DMS153 treated with DMSO at 0.1 percent for 48 hours (cell line): ENCODE measurements around the gene DMXL1.
"Not testable (repeated sequence)": the region's sequence is repeated elsewhere in the genome, so short reads cannot be mapped to it uniquely, and the experiment has no call there.

Source experiments
- DNase-seq: peaks from one replicate; lab custom pipeline; 2025; ENCODE audit not compliant: unreplicated experiment; lab: John Stamatoyannopoulos, UW

Gene DMXL1

GRCh38 chr5:119207105-119207504 lies 136.2 kb downstream of the DMXL1 start:
- no peak for DNase-seq

- DNase-seq: no peak
Observed at GRCh38 chr5:119212026-119212425, 141.1 kb downstream of the DMXL1 start.

- DNase-seq: no peak
Observed at GRCh38 chr5:119212676-119213075, 141.8 kb downstream of the DMXL1 start.

GRCh38 chr5:119217183-119217582 lies 146.3 kb downstream of the DMXL1 start:
- DNase-seq: no peak

- DNase-seq: no peak
Observed at GRCh38 chr5:119218830-119219782, 148.2 kb downstream of the DMXL1 start.

- no peak for DNase-seq
Observed at GRCh38 chr5:119220576-119221197, 149.8 kb downstream of the DMXL1 start.

- no peak for DNase-seq
Observed at GRCh38 chr5:119221330-119221729, 150.4 kb downstream of the DMXL1 start.

GRCh38 chr5:119229950-119230349 lies 159.1 kb downstream of the DMXL1 start:
- no peak for DNase-seq

GRCh38 chr5:119238265-119239118 lies 167.6 kb downstream of the DMXL1 start:
- no peak for DNase-seq

- no peak for DNase-seq
Observed at GRCh38 chr5:119239119-119239417, 168.2 kb downstream of the DMXL1 start.

GRCh38 chr5:119239826-119240225 lies 168.9 kb downstream of the DMXL1 start:
- not testable (repeated sequence) for DNase-seq

- no peak for DNase-seq
Observed at GRCh38 chr5:119243888-119244287, 173.0 kb downstream of the DMXL1 start.

GRCh38 chr5:119250946-119251901 lies 180.3 kb downstream of the DMXL1 start:
- no peak for DNase-seq

- no peak for DNase-seq
Observed at GRCh38 chr5:119255571-119256356, 184.9 kb downstream of the DMXL1 start.

GRCh38 chr5:119257613-119258012 lies 186.7 kb downstream of the DMXL1 start:
- no peak for DNase-seq

GRCh38 chr5:119263639-119264038 lies 192.8 kb downstream of the DMXL1 start:
- DNase-seq: no peak

- no peak for DNase-seq
Observed at GRCh38 chr5:119264186-119264585, 193.3 kb downstream of the DMXL1 start.

GRCh38 chr5:119267958-119268386 lies 197.1 kb downstream of the DMXL1 start:
- DNase-seq: peak; percentile 35

- DNase-seq: peak; percentile 55
Observed at GRCh38 chr5:119268387-119269060, 197.6 kb downstream of the DMXL1 start.
